ENCODE results near the gene ATP13A1. TPM values are rescaled to one million over a fixed set of nuclear protein-coding genes. Genes with fewer than 3 reads are reported as not detected.
A peak's percentile ranks its signal among the peaks of the same experiment; 100 is the strongest.

ATP13A1 gene
- total RNA-seq, 2 donors from 2014 or later: 61.9 to 122 TPM

- peaks cover 17% of the 10 kb centered on the region for H3K36me3 Mint-ChIP-seq
- H3K4me1 Mint-ChIP-seq (ENCODE audit: low read depth in 2 of 2): peaks cover 21 to 37% of the 10 kb centered on the region in 2 donors
- no peak overlapping the region for H3K27ac Mint-ChIP-seq
- no peak overlapping the region for H3K4me3 Mint-ChIP-seq
- H3K9me3 Mint-ChIP-seq: no peaks in the 10 kb centered on the region
- ATAC-seq (no peak), DNase-seq (ENCODE audit: low spot score) (no peak)
- no peaks in the 10 kb centered on the region for H3K27me3 Mint-ChIP-seq
Observed at GRCh38 chr19:19630062-19630414, 33.4 kb downstream of the ATP13A1 start.

GRCh38 chr19:19628501-19629134 lies 34.9 kb downstream of the ATP13A1 start:
- peak; percentile 61 to 71 for ATAC-seq
- H3K27ac Mint-ChIP-seq: peak overlapping the region; percentile 72 to 85
- H3K36me3 Mint-ChIP-seq: peaks cover 9% of the 10 kb centered on the region
- no peaks in the 10 kb centered on the region for H3K9me3 Mint-ChIP-seq
- no peaks in the 10 kb centered on the region for H3K27me3 Mint-ChIP-seq
- H3K4me1 Mint-ChIP-seq (ENCODE audit: low read depth in 2 of 2): peaks cover 18 to 31% of the 10 kb centered on the region in 2 donors
- peak overlapping the region; percentile 62 for H3K4me3 Mint-ChIP-seq
- DNase-seq (ENCODE audit: low spot score): peak; percentile 74

GRCh38 chr19:19627621-19628500 lies 35.6 kb downstream of the ATP13A1 start, which contains the start of gene LPAR2:
LPAR2 (minus strand) TSS chr19:19628220; CDS start chr19:19627275, 945 bp downstream.
- H3K27ac Mint-ChIP-seq: peak within 1 kb of the TSS; percentile 75 to 85
- peak; percentile 81 to 86 for ATAC-seq
- H3K36me3 Mint-ChIP-seq: peaks cover 1% of the 10 kb centered on the region
- peak; percentile 74 for DNase-seq (ENCODE audit: low spot score)
- no peaks in the 10 kb centered on the region for H3K9me3 Mint-ChIP-seq
- H3K4me3 Mint-ChIP-seq: peak within 1 kb of the TSS; percentile 89
- H3K4me1 Mint-ChIP-seq (ENCODE audit: low read depth in 2 of 2): peaks cover 18 to 26% of the 10 kb centered on the region in 2 donors
- H3K27me3 Mint-ChIP-seq: no peaks in the 10 kb centered on the region

GRCh38 chr19:19626516-19627472 lies 36.7 kb downstream of the ATP13A1 start:
- peaks cover 18 to 23% of the 10 kb centered on the region in 2 donors for H3K4me1 Mint-ChIP-seq (ENCODE audit: low read depth in 2 of 2)
- H3K4me3 Mint-ChIP-seq: peak overlapping the region; percentile 89
- H3K36me3 Mint-ChIP-seq: no peaks in the 10 kb centered on the region
- H3K27me3 Mint-ChIP-seq: no peaks in the 10 kb centered on the region
- no peak for DNase-seq (ENCODE audit: low spot score)
- H3K9me3 Mint-ChIP-seq: no peaks in the 10 kb centered on the region
- no peak for ATAC-seq
- H3K27ac Mint-ChIP-seq: peak overlapping the region; percentile 75 to 76

GRCh38 chr19:19624032-19624570 lies 39.4 kb downstream of the ATP13A1 start:
- Mint-ChIP-seq H3K4me3 (no peak overlapping the region), H3K9me3 (no peaks in the 10 kb centered on the region), H3K36me3 (no peaks in the 10 kb centered on the region)

GRCh38 chr19:19623383-19623782 lies 40.1 kb downstream of the ATP13A1 start:
- no peak for ATAC-seq
- DNase-seq (ENCODE audit: low spot score): no peak
- Mint-ChIP-seq H3K27me3 (no peaks in the 10 kb centered on the region), H3K4me3 (no peak overlapping the region), H3K36me3 (no peaks in the 10 kb centered on the region), H3K27ac (peak overlapping the region in 1 of 2 donors; percentile 33), H3K9me3 (no peaks in the 10 kb centered on the region), H3K4me1 (ENCODE audit: low read depth in 2 of 2) (peaks cover 26 to 29% of the 10 kb centered on the region in 2 donors)

More at GRCh38 chr19:19624032-19624570, 39.4 kb downstream of the ATP13A1 start:
- peaks cover 22 to 24% of the 10 kb centered on the region in 2 donors for H3K4me1 Mint-ChIP-seq (ENCODE audit: low read depth in 2 of 2)
- H3K27ac Mint-ChIP-seq: peak overlapping the region in 1 of 2 donors; percentile 33
- no peak for ATAC-seq
- H3K27me3 Mint-ChIP-seq: no peaks in the 10 kb centered on the region
- no peak for DNase-seq (ENCODE audit: low spot score)

GRCh38 chr19:19619849-19620210 lies 43.6 kb downstream of the ATP13A1 start:
- Mint-ChIP-seq H3K9me3 (no peaks in the 10 kb centered on the region), H3K36me3 (peaks cover 6% of the 10 kb centered on the region), H3K4me1 (ENCODE audit: low read depth in 2 of 2) (peaks cover 30 to 34% of the 10 kb centered on the region in 2 donors), H3K27me3 (no peaks in the 10 kb centered on the region), H3K27ac (no peak overlapping the region), H3K4me3 (no peak overlapping the region)
- ATAC-seq: no peak
- DNase-seq (ENCODE audit: low spot score): no peak

GRCh38 chr19:19619181-19619848 lies 44.2 kb downstream of the ATP13A1 start:
- DNase-seq (ENCODE audit: low spot score) (no peak), ATAC-seq (no peak)
- no peaks in the 10 kb centered on the region for H3K27me3 Mint-ChIP-seq
- H3K4me1 Mint-ChIP-seq (ENCODE audit: low read depth in 2 of 2): peaks cover 33 to 38% of the 10 kb centered on the region in 2 donors
- no peaks in the 10 kb centered on the region for H3K9me3 Mint-ChIP-seq
- peak overlapping the region; percentile 91 for H3K4me3 Mint-ChIP-seq
- H3K36me3 Mint-ChIP-seq: peaks cover 6% of the 10 kb centered on the region
- H3K27ac Mint-ChIP-seq: peak overlapping the region; percentile 61 to 87

- peak; percentile 98 for DNase-seq (ENCODE audit: low spot score)
- H3K9me3 Mint-ChIP-seq: no peaks in the 10 kb centered on the region
- H3K27ac Mint-ChIP-seq: peak within 1 kb of the TSS; percentile 61 to 87
- peak; percentile 97 to 98 for ATAC-seq
- peaks cover 6% of the 10 kb centered on the region for H3K36me3 Mint-ChIP-seq
- H3K27me3 Mint-ChIP-seq: no peaks in the 10 kb centered on the region
- peaks cover 41 to 45% of the 10 kb centered on the region in 2 donors for H3K4me1 Mint-ChIP-seq (ENCODE audit: low read depth in 2 of 2)
- H3K4me3 Mint-ChIP-seq: peak within 1 kb of the TSS; percentile 91
Observed at GRCh38 chr19:19618219-19619051, 45.0 kb downstream of the ATP13A1 start, which contains the start of gene PBX4. PBX4 (minus strand) TSS chr19:19618687; CDS start chr19:19618629, 58 bp downstream.

GRCh38 chr19:19615086-19615485 lies 48.4 kb downstream of the ATP13A1 start:
- Mint-ChIP-seq H3K4me3 (peak overlapping the region; percentile 85), H3K4me1 (ENCODE audit: low read depth in 2 of 2) (peaks cover 44 to 46% of the 10 kb centered on the region in 2 donors), H3K9me3 (no peaks in the 10 kb centered on the region), H3K27ac (peak overlapping the region; percentile 87 to 92), H3K36me3 (peaks cover 6% of the 10 kb centered on the region), H3K27me3 (no peaks in the 10 kb centered on the region)
- DNase-seq (ENCODE audit: low spot score) (peak; percentile 79), ATAC-seq (peak; percentile 70 to 76)

GRCh38 chr19:19613506-19613905 lies 50.0 kb downstream of the ATP13A1 start:
- Mint-ChIP-seq H3K36me3 (peaks cover 6% of the 10 kb centered on the region), H3K4me1 (ENCODE audit: low read depth in 2 of 2) (peaks cover 38 to 41% of the 10 kb centered on the region in 2 donors), H3K27me3 (no peaks in the 10 kb centered on the region), H3K9me3 (no peaks in the 10 kb centered on the region), H3K4me3 (peak overlapping the region; percentile 85), H3K27ac (peak overlapping the region; percentile 87 to 92)
- DNase-seq (ENCODE audit: low spot score) (no peak), ATAC-seq (no peak)

Measured in natural killer cell treated with Interleukin-12 subunit alpha and Interleukin-12 subunit beta and Interleukin-15 and Interleukin-18, amount 100 ng/mL, for 72 hours (primary cell).